HepG2 (cell line): ENCODE results near the gene PVR. TPM values are rescaled to one million over a fixed set of nuclear protein-coding genes. Genes with fewer than 3 reads are reported as not detected.

Experiments
- ARID2 ChIP-seq: sonication (generic); formaldehyde crosslinking; IDR thresholded peaks from 2 replicates; pipeline ENCODE4 v1.8.1; 2022; ENCODE audit warnings: mild to moderate bottlenecking, missing genetic modification reagents, borderline replicate concordance
- FOXK1 ChIP-seq: sonication (generic); formaldehyde crosslinking; IDR thresholded peaks from 2 replicates; pipeline ENCODE4 v1.4.0; 2020; ENCODE audit warnings: low read depth, missing genetic modification reagents, borderline replicate concordance
- HDAC2 ChIP-seq: sonication (generic); formaldehyde crosslinking; IDR thresholded peaks from 2 replicates; pipeline ENCODE4 v1.4.0; 2020; ENCODE audit warnings: missing genetic modification reagents
- KDM5B ChIP-seq: sonication (generic); formaldehyde crosslinking; IDR thresholded peaks from 2 replicates; pipeline ENCODE4 v1.4.0; 2020; ENCODE audit warnings: missing genetic modification reagents, mild to moderate bottlenecking, borderline replicate concordance
- MYC ChIP-seq: sonication (generic); formaldehyde crosslinking; IDR thresholded peaks from 2 replicates; pipeline ENCODE4 v1.9.0; 2021; ENCODE audit warnings: missing genetic modification reagents, borderline replicate concordance
- PHB2 ChIP-seq: fragments of 450-650 bp; IDR thresholded peaks from 2 replicates; pipeline ENCODE4 v1.6.1; 2018; ENCODE audit not compliant: partially characterized antibody
- PRPF4 ChIP-seq: fragments of 200-400 bp; formaldehyde crosslinking; IDR thresholded peaks from 2 replicates; pipeline ENCODE4 v1.6.1; 2016; ENCODE audit warnings: low read length, low read depth; ENCODE audit not compliant: poor library complexity, severe bottlenecking
- SALL1 ChIP-seq: sonication (generic); formaldehyde crosslinking; IDR thresholded peaks from 2 replicates; pipeline ENCODE4 v1.8.0; 2022; ENCODE audit warnings: mild to moderate bottlenecking, missing genetic modification reagents
- TARDBP ChIP-seq: sonication (generic); formaldehyde crosslinking; IDR thresholded peaks from 2 replicates; pipeline ENCODE4 v1.8.0; 2022; ENCODE audit warnings: mild to moderate bottlenecking, missing genetic modification reagents
- XRCC5 ChIP-seq: fragments of 200-400 bp; formaldehyde crosslinking; optimal IDR thresholded peaks from 2 replicates; pipeline ENCODE3; 2017; ENCODE audit warnings: mild to moderate bottlenecking, low read length
- YY1 ChIP-seq: IDR thresholded peaks from 2 replicates; pipeline ENCODE4 v1.6.1; 2011; ENCODE audit warnings: low read length, low read depth, moderate library complexity, mild to moderate bottlenecking; ENCODE audit not compliant: insufficient read depth, insufficient replicate concordance
- ZNF354B ChIP-seq: sonication (generic); formaldehyde crosslinking; IDR thresholded peaks from 2 replicates; pipeline ENCODE4 v1.8.0; 2022; ENCODE audit warnings: mild to moderate bottlenecking, missing genetic modification reagents
- ZNF562 ChIP-seq: sonication (generic); formaldehyde crosslinking; IDR thresholded peaks from 2 replicates; pipeline ENCODE4 v1.8.0; 2022; ENCODE audit warnings: missing genetic modification reagents, borderline replicate concordance
- ZNF589 ChIP-seq: sonication (generic); formaldehyde crosslinking; conservative IDR thresholded peaks from 2 replicates; pipeline ENCODE4 v1.8.0; 2022; ENCODE audit warnings: mild to moderate bottlenecking, moderate library complexity, missing genetic modification reagents
- ZNF644 ChIP-seq: IDR thresholded peaks from 2 replicates; pipeline ENCODE4 v1.6.1; 2016; ENCODE audit warnings: low read depth
- ZNF678 ChIP-seq: sonication (generic); formaldehyde crosslinking; IDR thresholded peaks from 2 replicates; pipeline ENCODE4 v1.4.0; 2020; ENCODE audit warnings: mild to moderate bottlenecking, missing genetic modification reagents
- polyA plus RNA-seq, 8 experiments: library from polyadenylated mRNA; depleted of rRNA in 3 of 8; stranded (reverse) in 7 of 8; unstranded in 1 of 8; fragments of >200 nt; fragmentation: Illumina TruSeq in 4 of 8; extraction: Trizol in 4 of 8; gene quantifications; 2 replicates each; pipeline versions ENCODE4 v1.2.1 to v1.2.3, GENCODE V29; 2011 to 2016; ENCODE audit warnings: low read depth in 4 of 8, missing spikeins in 1 of 8, mixed read lengths in 1 of 8; ENCODE audit not compliant: insufficient read depth in 1 of 8
- total RNA-seq, 5 experiments: library from RNA; depleted of rRNA; stranded (reverse); fragments of >200 nt; fragmentation: Illumina TruSeq; extraction: Trizol; gene quantifications; 2 replicates each; pipeline ENCODE4 v1.2.3, GENCODE V29; 2016; ENCODE audit warnings: low read depth in 1 of 5
- TF ChIP-seq, protein P1 (sequence below): sonication (generic); formaldehyde crosslinking; IDR thresholded peaks from 2 replicates; pipeline ENCODE4 v1.5.0; 2020; ENCODE audit warnings: mild to moderate bottlenecking, missing genetic modification reagents, moderate library complexity
- TF ChIP-seq, protein P2 (sequence below): sonication (generic); formaldehyde crosslinking; IDR thresholded peaks from 2 replicates; pipeline ENCODE4 v1.5.1; 2020; ENCODE audit warnings: mild to moderate bottlenecking, moderate library complexity, missing genetic modification reagents
- TF ChIP-seq, protein P3 (sequence below): fragments of 450-650 bp; IDR thresholded peaks from 2 replicates; pipeline ENCODE4 v1.6.1; 2016
- TF ChIP-seq, protein P4 (sequence below): sonication (generic); formaldehyde crosslinking; IDR thresholded peaks from 2 replicates; pipeline ENCODE4 v1.9.0; 2022; ENCODE audit warnings: missing genetic modification reagents, mild to moderate bottlenecking, borderline replicate concordance

PVR gene
- total and polyA plus RNA-seq, 2 of the 13 experiments (the other 11 are each of a cell fraction or from before 2014, with no cell fraction given), result 43.4 to 46.6 TPM

DNA sequence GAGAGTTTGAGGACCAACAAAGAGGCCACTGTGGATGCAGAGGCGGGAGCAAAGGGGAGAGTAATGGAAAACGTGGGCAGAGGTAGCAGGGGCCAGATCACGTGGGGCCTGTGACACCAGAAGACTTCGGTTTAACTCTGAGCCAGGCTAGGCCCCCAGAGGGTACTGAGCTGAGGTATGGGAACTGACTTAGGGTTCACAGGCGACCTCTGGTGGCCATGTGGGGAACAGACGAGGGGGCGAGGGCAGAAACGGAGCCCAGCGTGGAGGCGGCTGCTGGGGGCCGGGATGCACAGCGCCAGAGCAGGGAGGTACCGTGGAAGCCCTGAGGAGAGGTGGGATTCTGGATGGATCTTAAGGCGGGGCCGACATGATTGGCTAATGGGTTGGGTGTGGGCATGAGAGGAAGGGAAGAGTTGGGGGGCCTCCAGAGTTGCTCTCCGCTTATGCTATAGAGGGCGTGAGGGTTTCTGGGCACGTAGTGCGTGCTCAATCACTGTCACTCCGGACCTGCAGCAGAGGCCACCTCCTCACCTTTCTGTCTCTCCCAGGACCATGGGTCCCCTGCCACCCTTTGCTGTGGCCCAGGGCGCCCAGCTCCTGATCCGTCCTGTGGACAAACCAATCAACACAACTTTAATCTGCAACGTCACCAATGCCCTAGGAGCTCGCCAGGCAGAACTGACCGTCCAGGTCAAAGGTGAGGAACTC lies 13.7 kb downstream of the PVR start (continued):
- TF ChIP-seq FOXK1 (CRISPR knock-in tag), result no peak
- TF ChIP-seq ZNF589 (CRISPR knock-in tag), result no peak
- no peak for TF ChIP-seq TARDBP (CRISPR knock-in tag)
- TF ChIP-seq, protein P1, sequence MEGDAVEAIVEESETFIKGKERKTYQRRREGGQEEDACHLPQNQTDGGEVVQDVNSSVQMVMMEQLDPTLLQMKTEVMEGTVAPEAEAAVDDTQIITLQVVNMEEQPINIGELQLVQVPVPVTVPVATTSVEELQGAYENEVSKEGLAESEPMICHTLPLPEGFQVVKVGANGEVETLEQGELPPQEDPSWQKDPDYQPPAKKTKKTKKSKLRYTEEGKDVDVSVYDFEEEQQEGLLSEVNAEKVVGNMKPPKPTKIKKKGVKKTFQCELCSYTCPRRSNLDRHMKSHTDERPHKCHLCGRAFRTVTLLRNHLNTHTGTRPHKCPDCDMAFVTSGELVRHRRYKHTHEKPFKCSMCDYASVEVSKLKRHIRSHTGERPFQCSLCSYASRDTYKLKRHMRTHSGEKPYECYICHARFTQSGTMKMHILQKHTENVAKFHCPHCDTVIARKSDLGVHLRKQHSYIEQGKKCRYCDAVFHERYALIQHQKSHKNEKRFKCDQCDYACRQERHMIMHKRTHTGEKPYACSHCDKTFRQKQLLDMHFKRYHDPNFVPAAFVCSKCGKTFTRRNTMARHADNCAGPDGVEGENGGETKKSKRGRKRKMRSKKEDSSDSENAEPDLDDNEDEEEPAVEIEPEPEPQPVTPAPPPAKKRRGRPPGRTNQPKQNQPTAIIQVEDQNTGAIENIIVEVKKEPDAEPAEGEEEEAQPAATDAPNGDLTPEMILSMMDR (CRISPR knock-in tag), result peak; percentile 95
- TF ChIP-seq, protein P2, sequence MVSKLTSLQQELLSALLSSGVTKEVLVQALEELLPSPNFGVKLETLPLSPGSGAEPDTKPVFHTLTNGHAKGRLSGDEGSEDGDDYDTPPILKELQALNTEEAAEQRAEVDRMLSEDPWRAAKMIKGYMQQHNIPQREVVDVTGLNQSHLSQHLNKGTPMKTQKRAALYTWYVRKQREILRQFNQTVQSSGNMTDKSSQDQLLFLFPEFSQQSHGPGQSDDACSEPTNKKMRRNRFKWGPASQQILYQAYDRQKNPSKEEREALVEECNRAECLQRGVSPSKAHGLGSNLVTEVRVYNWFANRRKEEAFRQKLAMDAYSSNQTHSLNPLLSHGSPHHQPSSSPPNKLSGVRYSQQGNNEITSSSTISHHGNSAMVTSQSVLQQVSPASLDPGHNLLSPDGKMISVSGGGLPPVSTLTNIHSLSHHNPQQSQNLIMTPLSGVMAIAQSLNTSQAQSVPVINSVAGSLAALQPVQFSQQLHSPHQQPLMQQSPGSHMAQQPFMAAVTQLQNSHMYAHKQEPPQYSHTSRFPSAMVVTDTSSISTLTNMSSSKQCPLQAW, result 0 out of 2 replicates have a peak, but pooled peaks have one; percentile 10
- peak; percentile 18; the same call in 1 of the 2 replicates for TF ChIP-seq MYC (CRISPR knock-in tag)
- no peak for TF ChIP-seq ZNF354B (CRISPR knock-in tag)
- no peak for TF ChIP-seq PRPF4
- TF ChIP-seq SALL1 (CRISPR knock-in tag), result peak; percentile 56
- TF ChIP-seq ARID2, result no peak
- peak; percentile 21 for TF ChIP-seq YY1
- no peak for TF ChIP-seq PHB2
- TF ChIP-seq HDAC2 (CRISPR knock-in tag), result no peak
- TF ChIP-seq, protein P3, sequence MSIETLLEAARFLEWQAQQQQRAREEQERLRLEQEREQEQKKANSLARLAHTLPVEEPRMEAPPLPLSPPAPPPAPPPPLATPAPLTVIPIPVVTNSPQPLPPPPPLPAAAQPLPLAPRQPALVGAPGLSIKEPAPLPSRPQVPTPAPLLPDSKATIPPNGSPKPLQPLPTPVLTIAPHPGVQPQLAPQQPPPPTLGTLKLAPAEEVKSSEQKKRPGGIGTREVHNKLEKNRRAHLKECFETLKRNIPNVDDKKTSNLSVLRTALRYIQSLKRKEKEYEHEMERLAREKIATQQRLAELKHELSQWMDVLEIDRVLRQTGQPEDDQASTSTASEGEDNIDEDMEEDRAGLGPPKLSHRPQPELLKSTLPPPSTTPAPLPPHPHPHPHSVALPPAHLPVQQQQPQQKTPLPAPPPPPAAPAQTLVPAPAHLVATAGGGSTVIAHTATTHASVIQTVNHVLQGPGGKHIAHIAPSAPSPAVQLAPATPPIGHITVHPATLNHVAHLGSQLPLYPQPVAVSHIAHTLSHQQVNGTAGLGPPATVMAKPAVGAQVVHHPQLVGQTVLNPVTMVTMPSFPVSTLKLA, result no peak
- TF ChIP-seq XRCC5, result peak; percentile 37
- TF ChIP-seq ZNF678 (CRISPR knock-in tag), result no peak
- no peak for TF ChIP-seq ZNF644 (CRISPR knock-in tag)
- TF ChIP-seq, protein P4, sequence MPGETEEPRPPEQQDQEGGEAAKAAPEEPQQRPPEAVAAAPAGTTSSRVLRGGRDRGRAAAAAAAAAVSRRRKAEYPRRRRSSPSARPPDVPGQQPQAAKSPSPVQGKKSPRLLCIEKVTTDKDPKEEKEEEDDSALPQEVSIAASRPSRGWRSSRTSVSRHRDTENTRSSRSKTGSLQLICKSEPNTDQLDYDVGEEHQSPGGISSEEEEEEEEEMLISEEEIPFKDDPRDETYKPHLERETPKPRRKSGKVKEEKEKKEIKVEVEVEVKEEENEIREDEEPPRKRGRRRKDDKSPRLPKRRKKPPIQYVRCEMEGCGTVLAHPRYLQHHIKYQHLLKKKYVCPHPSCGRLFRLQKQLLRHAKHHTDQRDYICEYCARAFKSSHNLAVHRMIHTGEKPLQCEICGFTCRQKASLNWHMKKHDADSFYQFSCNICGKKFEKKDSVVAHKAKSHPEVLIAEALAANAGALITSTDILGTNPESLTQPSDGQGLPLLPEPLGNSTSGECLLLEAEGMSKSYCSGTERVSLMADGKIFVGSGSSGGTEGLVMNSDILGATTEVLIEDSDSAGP, result peak; percentile 25; the same call in 1 of the 2 replicates
- no peak for TF ChIP-seq ZNF562
- peak; percentile 66; the same call in 1 of the 2 replicates for TF ChIP-seq KDM5B (CRISPR knock-in tag)
